GM21367 (cell line): ENCODE data around the gene BEAN1.

Experiments used
- ATAC-seq: cut with Tn5 transposase; IDR thresholded peaks from one replicate; pipeline ENCODE4 v1.9.1; 2021; ENCODE audit not compliant: unreplicated experiment

Gene BEAN1

DNA sequence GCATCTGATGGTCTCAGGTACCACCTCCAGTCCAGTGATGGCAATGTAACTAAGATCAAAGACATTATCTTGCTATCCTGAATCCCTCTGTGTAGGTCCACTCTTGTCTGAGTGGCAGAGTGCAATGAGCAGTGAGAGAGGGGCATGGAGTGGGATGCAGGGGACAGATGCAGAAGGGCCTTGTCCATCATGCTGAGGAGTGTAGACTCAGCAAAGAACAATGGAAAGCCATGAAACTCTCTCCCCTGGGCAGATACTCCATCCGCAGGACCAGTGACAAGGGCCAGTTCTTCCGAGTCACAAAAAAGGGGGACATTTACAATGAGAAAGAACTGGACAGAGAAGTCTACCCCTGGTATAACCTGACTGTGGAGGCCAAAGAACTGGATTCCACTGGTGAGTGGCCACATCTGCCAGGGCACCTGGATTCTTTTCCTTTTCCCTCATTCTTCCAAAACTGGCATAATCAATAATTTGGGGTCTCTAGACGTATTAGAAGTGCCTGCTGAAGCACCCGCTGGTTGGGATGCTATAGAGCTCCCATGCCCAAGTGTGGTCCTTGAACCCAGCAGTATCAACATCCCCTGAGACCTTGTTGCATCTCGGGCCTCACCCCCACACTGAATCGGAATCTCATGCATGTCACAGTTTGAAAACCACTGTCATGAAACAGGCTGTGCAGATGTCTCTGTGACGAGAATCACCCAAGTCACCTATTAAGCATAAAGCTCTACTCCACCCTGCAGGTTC lies 31.1 kb upstream of the BEAN1 start:
- ATAC-seq, result no peak

DNA sequence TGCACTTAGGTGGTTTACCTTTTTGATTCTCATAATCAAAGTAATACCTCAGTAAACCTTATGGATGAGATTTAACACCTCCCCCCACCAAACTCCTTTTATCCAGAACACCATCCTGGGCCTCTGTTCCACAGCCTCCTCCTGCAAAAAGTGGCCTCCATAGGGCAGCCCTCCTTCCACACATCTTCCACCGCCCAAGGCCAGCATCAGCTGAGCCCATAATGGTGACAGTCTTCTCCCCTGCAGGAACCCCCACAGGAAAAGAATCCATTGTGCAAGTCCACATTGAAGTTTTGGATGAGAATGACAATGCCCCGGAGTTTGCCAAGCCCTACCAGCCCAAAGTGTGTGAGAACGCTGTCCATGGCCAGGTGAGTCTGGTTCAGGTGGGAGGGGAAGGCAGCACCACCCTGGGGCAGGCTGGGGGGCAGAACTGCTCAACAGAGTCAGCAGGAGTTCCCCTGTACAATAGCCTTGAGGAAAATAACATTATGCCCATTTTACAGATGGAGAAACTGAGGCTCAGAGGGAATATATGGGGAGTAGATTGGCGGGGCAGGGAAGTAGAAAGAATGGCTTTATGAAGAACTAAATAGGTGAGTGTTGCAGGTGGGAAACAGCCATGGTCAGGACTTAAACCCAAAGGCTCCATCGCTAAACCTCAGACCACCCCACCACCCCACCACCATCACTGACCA lies 29.2 kb upstream of the BEAN1 start:
- no peak for ATAC-seq

DNA sequence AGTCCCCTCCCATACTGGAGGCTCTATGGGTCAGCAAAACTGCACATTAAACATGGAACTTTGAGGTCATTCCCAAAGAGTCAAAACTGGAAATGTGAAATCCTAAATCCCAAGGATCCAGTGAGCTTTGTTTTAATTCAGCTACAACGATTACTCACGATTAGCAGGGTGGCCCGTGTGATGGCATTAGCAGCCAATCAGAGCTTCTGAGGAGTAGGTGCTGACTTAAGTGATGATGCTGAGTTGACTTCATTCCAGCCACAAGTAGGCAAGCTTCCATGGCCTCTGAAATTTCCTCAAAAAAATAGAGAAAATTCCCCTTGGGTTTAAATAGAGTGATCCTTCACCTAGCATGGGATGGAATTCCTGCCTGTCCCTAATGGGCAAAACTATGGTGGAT lies 28.1 kb upstream of the BEAN1 start:
- no peak for ATAC-seq

DNA sequence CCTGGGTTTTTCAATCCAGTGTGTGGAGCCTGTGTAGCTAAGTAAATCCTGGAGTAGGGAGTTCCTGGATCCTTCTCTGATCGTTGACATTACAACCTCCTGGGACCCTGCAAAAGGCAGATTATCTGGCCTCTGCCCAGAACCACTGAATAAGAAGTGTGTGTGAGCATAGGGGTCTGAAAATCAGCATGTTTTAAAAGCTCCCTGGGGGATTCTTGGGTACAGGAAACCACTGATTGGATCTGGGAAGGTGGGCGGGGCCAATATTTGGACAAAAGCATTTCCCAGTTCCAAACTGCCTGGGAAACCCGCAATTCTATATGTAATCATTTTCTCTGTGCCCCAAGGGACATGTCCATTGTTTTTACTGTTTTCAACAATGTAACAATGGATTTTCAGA lies 27.2 kb upstream of the BEAN1 start:
- no peak for ATAC-seq

DNA sequence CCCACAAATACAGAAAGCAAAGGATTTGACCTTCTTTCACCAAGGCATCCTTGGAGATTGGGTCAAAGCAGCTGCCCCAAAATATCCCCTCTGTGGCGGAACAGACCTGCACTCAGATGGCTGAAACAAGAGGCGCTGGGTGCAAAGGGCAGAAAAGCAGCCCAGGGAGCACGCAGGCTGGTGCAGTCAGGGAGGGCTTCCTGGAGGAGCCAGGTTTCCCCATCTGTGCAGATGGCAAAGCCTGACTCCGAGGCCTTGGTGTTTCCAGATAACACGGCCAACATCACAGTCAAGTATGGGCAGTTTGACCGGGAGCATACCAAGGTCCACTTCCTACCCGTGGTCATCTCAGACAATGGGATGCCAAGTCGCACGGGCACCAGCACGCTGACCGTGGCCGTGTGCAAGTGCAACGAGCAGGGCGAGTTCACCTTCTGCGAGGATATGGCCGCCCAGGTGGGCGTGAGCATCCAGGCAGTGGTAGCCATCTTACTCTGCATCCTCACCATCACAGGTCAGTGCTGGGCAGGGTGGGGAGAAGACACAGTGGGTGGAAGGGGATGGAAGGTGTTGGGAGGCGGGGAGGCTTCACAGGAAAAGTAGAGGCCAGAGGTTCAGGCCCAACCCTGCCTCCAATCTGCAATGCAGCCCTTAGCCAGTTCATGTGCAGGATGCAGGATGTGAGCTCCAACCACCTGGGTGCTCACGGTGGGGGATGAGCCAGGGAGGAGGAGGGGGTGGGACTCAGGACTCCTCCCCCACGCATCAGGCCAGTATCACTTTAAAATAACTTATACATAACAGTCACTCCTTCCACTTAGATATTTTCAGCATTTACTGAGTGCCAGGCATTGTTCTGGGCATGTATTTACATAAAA lies 26.4 kb upstream of the BEAN1 start:
- no peak for ATAC-seq

DNA sequence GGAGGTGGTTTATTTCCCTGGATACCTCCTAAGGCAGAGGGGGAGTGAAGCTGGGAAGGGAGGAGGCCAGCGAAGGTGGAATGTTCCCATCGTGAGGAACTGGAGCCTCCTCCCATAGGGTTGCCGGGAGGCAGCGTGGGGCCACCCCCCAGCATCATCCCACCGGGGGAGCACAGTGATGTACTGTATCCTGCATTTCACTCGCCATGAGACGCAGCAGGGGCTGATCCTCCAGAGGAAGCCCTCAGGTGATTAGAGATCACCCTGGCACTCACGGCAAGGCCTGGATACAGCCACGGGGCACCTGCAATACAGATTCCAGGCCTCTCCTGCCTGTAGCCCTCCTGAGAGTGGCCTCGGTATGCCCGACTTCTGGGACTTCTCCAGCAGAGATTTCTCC lies 25.5 kb upstream of the BEAN1 start:
- ATAC-seq, result no peak

DNA sequence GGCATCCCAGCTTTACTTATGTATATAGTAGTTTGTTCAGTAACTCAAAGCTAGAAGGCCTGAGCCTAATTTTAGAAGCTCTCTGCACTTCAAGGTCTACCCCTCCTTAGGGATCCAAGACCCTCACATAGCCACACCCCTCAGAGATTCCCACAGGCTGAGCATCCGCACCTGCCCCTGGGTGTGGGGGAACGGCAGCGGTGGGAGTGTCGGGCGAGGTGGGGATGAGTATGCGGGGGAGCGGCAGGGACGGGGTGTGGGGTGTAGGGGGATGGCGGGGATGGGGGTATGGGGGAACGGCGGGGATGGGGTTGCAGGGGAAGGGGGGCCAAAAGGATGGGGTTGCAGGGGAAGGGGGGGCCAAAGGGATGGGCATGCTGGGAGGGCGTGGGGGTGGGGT lies 24.9 kb upstream of the BEAN1 start:
- ATAC-seq, result no peak

DNA sequence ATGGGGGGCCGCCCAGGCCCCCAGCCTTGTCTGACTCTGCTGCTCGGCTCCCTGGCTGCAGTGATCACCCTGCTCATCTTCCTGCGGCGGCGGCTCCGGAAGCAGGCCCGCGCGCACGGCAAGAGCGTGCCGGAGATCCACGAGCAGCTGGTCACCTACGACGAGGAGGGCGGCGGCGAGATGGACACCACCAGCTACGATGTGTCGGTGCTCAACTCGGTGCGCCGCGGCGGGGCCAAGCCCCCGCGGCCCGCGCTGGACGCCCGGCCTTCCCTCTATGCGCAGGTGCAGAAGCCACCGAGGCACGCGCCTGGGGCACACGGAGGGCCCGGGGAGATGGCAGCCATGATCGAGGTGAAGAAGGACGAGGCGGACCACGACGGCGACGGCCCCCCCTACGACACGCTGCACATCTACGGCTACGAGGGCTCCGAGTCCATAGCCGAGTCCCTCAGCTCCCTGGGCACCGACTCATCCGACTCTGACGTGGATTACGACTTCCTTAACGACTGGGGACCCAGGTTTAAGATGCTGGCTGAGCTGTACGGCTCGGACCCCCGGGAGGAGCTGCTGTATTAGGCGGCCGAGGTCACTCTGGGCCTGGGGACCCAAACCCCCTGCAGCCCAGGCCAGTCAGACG lies 24.4 kb upstream of the BEAN1 start:
- ATAC-seq, result no peak

DNA sequence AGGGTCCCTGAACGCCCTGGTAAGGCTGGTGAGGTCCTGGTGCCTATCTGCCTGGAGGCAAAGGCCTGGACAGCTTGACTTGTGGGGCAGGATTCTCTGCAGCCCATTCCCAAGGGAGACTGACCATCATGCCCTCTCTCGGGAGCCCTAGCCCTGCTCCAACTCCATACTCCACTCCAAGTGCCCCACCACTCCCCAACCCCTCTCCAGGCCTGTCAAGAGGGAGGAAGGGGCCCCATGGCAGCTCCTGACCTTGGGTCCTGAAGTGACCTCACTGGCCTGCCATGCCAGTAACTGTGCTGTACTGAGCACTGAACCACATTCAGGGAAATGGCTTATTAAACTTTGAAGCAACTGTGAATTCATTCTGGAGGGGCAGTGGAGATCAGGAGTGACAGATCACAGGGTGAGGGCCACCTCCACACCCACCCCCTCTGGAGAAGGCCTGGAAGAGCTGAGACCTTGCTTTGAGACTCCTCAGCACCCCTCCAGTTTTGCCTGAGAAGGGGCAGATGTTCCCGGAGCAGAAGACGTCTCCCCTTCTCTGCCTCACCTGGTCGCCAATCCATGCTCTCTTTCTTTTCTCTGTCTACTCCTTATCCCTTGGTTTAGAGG lies 23.5 kb upstream of the BEAN1 start:
- ATAC-seq, result no peak

DNA sequence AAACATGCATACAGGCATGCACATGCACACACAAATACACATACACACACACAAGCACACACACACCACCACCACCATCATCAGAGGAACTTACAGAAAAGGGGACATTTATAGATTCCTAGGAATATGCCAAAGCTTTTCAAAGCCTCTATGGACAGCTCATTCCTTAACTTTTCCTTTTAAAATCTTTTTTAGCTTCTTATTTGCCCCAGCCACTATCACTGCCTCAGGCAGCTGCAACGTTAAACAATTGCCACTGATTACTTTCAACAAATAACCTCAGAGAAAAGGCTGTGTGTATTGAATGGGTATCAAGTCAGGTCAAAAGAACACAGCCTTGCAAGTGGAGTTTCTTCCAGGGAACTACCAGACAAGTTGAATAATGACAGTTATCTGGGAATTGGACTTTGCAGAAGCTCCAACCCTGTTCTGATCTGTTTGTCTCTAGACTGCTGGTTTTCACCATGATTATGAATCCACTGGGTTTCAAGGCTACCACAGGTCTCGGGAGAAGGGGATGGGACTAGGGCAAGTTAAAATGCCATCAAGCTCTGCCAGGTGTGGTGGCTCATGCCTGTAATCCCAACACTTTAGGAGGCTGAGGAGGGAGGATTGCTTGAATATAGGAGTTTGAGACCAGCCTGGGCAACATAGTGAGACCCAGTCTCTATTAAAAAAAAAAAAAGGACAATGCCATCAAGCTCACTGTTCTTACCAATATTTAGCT lies 21.9 kb upstream of the BEAN1 start:
- ATAC-seq, result no peak

DNA sequence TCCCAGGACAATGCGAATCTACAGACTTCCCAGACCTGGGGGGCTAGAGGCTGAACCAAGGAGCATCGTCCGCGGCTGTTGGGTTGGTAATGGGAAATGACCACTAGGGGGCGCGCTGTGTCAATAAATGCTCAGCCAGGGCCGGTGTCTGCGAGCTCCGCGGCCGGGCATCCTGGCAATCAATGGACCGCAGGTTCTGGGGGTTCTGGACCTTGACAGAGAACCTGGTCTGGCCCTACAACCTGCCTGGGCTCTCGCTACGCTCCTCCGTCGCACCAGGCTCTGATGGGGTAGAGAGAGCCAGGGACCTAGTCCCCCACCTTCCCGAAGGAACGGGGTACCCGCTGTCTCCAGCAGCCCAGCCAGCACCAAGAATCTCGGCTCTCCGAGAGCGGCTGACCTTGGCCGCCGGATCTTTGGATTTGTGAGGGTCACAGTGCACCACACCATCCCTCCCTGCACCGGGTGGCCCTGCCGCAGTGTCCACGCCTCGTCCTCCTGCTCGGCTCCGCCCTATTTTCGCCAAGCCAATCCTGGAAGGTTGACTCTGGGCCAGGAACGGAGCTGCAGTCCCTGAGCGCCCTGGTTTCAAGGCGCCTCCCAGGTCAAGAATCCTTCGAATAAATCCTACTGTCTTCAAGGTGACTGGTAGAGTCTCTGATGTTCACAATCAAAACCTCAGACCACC lies 20.4 kb upstream of the BEAN1 start:
- ATAC-seq, result peak; percentile 84

DNA sequence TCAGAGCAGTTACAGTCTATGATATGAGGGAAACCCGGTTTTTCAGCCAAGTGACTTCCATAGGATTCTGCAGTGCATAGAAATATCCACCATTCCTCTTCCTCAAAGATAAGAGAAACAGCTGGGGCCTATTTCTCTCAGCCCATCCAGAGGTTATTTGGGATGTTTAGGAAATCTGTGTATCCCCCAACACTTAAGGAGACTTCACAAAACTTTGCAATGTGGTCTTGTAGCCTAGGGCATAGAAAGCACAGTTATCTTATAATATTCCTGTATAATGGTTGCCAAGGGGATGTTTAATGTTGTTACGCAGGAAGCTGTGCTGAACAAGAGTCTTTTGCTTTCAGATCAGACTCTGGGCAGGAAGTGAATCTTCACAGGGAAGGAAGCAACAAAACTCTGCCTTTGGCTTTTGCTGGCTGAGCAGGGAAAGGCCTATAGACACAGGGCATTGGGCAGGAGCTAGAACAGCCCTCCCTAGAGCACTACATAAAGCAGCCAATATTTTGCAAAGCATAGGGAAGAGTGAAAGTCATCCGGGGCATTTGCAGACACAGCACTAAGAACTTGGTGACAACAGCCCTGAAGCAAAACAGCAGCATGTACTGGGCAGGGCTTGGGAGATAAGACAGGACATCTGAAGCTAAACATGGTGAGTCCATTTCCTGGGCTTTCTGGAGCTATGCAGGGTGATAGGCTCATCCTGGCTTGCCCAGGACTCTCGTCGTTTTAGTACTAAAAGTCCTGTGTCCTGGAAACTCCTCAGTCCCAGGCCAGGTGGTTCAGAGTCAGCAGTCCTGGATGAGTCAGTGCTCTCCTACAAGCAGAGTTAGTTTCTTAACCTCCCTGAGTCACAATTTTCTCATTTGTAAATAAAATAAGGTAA lies 18.7 kb upstream of the BEAN1 start:
- ATAC-seq, result no peak

DNA sequence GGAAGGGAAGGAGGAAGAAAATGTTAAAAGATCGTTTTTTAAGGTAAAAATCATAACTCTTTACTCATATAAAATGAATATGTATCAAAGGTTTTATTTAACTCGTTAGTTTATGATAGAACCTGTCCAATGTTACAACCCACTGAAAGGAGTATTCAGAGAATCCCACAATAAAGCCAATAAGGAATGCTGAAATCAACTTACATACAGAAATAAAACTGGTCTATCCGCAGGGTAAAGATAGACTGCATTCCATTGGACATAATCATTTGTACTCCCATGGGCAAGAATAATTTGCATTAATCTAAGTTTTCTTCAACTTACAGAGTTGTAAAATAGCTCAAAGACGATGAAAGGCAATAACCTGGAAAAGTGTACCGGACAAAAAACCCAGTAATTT lies 17.9 kb upstream of the BEAN1 start:
- ATAC-seq, result no peak

DNA sequence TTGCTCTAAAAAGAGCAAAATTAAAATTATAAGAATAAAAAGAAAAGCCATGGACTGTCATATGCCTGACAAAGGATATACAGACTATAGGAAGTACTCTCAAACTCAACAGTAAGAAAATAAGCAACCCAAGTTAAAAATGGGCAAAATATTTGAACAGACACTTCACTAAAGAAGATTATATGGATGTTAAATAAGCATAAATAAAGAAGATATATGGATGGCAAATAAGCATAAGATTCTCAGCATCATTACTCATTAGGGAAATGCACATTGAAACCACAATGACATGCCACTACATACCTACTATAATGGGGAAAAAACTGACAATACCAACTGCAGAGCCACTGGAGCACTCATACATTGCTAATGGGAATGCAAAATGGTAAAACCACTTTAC lies 14.9 kb upstream of the BEAN1 start:
- ATAC-seq, result no peak

DNA sequence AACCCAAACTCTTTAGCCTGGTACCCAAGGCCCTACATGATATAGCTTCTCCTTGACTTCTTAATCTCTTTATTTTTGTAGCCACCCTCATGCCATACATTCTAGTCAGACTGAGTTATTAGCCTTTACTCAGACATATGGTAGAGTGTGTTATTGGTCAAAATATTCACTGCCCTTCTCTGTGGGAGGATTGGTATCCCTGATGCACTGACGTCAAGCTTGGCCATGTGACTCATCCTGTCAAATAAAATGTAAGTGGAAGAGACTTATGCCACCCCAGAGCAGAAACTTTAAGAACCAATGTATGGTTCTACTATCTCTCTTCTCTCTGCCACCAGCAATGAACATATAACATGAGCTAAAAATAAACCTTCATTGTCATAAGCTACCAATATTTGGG lies 12.2 kb upstream of the BEAN1 start:
- no peak for ATAC-seq

DNA sequence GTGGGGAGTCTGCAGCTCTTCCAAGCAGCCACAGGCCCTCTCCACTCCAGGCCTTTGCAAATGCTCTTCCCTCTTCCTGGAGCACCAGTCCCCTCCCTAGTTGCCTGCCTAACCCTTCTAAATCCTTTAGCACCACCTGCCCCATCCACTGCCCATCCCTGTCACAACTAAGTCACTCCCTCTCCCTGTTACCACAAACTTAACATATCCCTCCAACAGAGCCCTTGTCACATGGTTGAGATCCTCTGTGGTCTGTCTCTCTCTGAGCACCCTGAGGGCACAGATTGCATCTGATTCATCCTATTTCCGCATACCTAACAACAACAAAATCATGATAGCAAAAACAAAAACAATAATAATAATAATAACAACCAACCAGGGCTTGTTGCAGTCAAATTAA lies 11.0 kb upstream of the BEAN1 start:
- no peak for ATAC-seq

DNA sequence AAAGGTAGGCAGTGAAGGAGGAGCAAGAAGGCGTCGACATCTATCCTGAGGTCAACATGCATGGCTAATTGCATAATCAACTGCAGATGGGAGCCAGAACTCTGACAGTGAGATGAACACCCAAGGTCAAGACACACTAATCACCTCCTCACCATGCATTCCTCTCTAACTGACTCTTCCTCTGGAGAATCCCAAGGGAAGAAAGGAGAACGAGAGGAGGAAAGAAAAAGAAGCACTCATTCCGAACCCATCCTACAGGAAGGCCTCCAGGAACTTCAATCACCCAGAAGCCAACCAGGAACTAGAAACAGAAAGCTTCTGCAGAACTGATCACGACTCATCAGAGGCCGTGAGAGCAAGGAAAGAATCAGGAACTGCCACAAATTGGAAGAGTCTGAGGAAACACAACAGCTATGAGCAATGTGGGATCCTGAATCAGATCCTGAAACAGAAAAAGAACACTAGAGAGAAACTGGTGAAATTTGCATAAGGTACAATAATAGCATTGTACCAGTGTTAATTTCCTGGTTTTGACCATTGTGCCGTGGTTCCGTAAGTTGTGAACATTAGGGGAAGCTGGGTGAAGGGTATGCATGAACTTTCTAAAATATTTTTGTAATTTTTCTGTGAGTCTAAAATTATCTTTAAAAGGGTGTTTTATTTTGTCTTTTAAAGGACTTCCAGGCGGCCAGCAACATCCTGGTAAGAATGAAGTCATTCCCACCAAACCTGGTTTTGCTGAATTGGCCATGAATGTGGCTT lies 10.0 kb upstream of the BEAN1 start:
- no peak for ATAC-seq
